Measurements from ENCODE around the gene SPINT1.

Gene SPINT1

GRCh38 chr15:40828447-40829036, 15.3 kb upstream of the SPINT1 start, which contains the start of gene PPP1R14D:
Gene PPP1R14D, minus strand, starts transcription at chr15:40828708. Its CDS starts 67 bp downstream, at chr15:40828641.
- no peak for DNase-seq (ENCODE audit: low spot score)

GRCh38 chr15:40829115-40829514, 14.7 kb upstream of the SPINT1 start:
- DNase-seq (ENCODE audit: low spot score) = no peak

- no peak for DNase-seq (ENCODE audit: low spot score)
These were observed 13.0 kb upstream of the SPINT1 start for GRCh38 chr15:40830884-40831283.

GRCh38 chr15:40831861-40832260, 12.0 kb upstream of the SPINT1 start:
- DNase-seq (ENCODE audit: low spot score) = no peak

- no peak for DNase-seq (ENCODE audit: low spot score)
These were observed 10.9 kb upstream of the SPINT1 start for GRCh38 chr15:40832903-40833302.

GRCh38 chr15:40836020-40836419, 7.8 kb upstream of the SPINT1 start:
- DNase-seq (ENCODE audit: low spot score) = no peak

- DNase-seq (ENCODE audit: low spot score) = no peak
These were observed 5.1 kb upstream of the SPINT1 start for GRCh38 chr15:40838756-40839155.

GRCh38 chr15:40841741-40842140, 2.1 kb upstream of the SPINT1 start:
- no peak for DNase-seq (ENCODE audit: low spot score)

- DNase-seq (ENCODE audit: low spot score) = no peak
These were observed 475 bp upstream of the SPINT1 start for GRCh38 chr15:40843261-40843884.

- no peak for DNase-seq (ENCODE audit: low spot score)
These were observed 815 bp downstream of the SPINT1 start for GRCh38 chr15:40844696-40845030.

- DNase-seq (ENCODE audit: low spot score) = no peak
These were observed 1.2 kb downstream of the SPINT1 start for GRCh38 chr15:40845036-40845435.

- no peak for DNase-seq (ENCODE audit: low spot score)
These were observed 1.9 kb downstream of the SPINT1 start for GRCh38 chr15:40845511-40846284.

GRCh38 chr15:40846841-40847222, 3.0 kb downstream of the SPINT1 start:
- DNase-seq (ENCODE audit: low spot score) = no peak

GRCh38 chr15:40847223-40847961, 3.5 kb downstream of the SPINT1 start:
- no peak for DNase-seq (ENCODE audit: low spot score)

- no peak for DNase-seq (ENCODE audit: low spot score)
These were observed 6.8 kb downstream of the SPINT1 start for GRCh38 chr15:40850576-40851112.

GRCh38 chr15:40852529-40852928, 8.7 kb downstream of the SPINT1 start:
- DNase-seq (ENCODE audit: low spot score) = no peak

- DNase-seq (ENCODE audit: low spot score) = no peak
These were observed 9.5 kb downstream of the SPINT1 start for GRCh38 chr15:40853241-40853890.

- no peak for DNase-seq (ENCODE audit: low spot score)
These were observed 10.3 kb downstream of the SPINT1 start for GRCh38 chr15:40854161-40854560.

GRCh38 chr15:40855706-40856234, 11.9 kb downstream of the SPINT1 start:
- no peak for DNase-seq (ENCODE audit: low spot score)

GRCh38 chr15:40856746-40857145, 12.9 kb downstream of the SPINT1 start:
- peak; percentile 51 for DNase-seq (ENCODE audit: low spot score)

GRCh38 chr15:40857601-40858341, 13.9 kb downstream of the SPINT1 start:
- peak; percentile 89 for DNase-seq (ENCODE audit: low spot score)
